HG02981 (cell line): Measurements from ENCODE around the gene IMPDH2.
A peak's percentile ranks its signal among the peaks of the same experiment; 100 is the strongest.
"Not testable (repeated sequence)": the region's sequence is repeated elsewhere in the genome, so short reads cannot be mapped to it uniquely, and the experiment has no call there.

Experiments used
- ATAC-seq: cut with Tn5 transposase; IDR thresholded peaks from one replicate; pipeline ENCODE4 v1.9.1; 2021; ENCODE audit warnings: mild to moderate bottlenecking, moderate library complexity; ENCODE audit not compliant: unreplicated experiment

The IMPDH2 gene

GRCh38 chr3:49021813-49022687 is 7.1 kb downstream of the IMPDH2 start, which contains the start of gene NDUFAF3:
Gene NDUFAF3 (plus strand): TSS chr3:49022121. CDS start chr3:49022145, 24 bp downstream.
- ATAC-seq: peak; percentile 58

DNA sequence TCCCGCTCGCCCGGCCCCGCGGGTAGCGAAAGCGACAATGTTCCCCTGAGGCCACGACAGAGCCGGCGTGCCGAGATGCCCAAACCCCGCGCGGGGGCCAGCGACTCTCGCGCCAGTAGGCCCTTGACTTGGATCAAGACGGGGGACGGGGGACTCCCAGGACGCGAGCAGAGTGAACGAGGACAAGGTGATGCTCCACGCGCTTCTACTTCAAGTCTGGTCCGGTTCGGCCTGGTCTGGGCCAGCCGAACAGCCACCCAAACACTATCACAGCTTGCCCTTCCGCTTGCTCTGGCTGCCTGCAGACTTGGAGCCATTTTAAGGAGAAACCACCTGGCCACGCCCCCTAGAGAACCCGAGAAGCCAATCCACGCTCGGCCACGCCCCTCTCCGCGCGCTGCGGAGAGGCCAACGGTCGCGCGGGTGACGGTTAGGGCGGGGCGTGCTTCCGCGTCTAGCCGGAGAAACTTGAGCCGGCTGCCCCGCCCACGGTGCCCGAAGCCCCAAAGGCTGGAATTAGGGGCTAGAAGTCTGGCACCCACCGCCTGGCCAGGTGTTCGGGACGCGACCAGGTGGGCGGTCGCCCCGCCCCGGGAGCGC is 7.9 kb downstream of the IMPDH2 start:
- peak; percentile 44 for ATAC-seq

- ATAC-seq: no peak
These were observed 8.6 kb downstream of the IMPDH2 start for GRCh38 chr3:49020330-49021212.

DNA sequence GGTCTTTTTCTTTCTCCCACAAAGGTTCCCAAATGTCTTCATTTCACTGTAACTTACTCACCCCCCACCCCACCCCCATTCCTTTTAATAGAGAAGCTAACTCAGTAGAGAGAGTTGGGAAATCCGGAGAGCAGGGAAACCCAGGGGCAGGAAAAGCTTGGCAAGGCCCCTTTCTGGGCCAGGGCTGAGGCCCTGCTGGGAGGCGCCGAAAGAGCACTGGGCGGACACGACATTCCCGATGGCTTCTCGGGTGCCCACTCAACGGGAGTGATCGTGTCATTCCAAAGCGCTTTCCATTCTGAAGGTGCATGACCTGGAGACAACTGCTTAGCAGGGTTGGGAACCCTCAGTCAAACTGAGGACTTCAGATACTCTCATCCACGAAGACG is 9.3 kb downstream of the IMPDH2 start:
- no peak for ATAC-seq

GRCh38 chr3:49018707-49019006 is 10.5 kb downstream of the IMPDH2 start:
- no peak for ATAC-seq

- ATAC-seq: no peak
These were observed 11.1 kb downstream of the IMPDH2 start, which contains the start of gene DALRD3 for GRCh38 chr3:49017971-49018706. Gene DALRD3 (minus strand): TSS chr3:49018580. CDS start chr3:49018564, 16 bp downstream.

DNA sequence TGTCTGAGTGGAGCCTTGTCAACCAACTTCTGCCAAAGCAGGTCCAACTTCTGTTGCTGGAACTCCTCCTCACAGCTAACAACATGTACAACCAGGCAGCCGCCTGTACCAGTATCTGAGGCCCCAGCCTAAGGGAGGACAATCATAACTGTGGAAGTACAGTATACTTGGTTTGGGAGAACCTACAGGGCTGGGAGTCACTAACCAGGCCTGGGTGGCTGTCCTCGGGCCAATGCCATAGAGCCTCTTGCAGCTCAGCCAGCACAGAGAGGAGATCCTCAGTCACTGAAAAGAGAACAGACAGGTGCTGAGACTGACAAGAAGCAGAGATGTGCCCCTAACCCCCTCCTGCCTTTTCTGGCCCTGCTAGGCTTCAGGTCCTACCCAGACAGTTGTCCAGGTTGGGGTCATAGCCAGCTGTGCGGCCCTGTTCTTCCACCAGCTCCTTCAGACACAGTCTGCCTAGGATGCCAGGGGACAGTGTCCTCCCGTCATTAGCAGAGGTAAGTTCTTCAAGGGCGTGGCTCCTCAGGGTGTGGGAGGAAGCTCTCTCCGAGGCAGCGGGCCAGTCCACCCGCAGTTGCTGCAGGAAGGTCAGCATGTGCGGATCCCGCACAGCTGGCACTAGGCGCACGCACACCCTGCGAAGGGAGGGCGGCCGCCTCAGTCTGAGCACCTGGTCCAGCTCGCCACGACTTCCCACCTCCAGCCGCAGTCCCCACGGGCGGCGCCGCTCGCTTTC is 11.8 kb downstream of the IMPDH2 start:
- no peak for ATAC-seq

DNA sequence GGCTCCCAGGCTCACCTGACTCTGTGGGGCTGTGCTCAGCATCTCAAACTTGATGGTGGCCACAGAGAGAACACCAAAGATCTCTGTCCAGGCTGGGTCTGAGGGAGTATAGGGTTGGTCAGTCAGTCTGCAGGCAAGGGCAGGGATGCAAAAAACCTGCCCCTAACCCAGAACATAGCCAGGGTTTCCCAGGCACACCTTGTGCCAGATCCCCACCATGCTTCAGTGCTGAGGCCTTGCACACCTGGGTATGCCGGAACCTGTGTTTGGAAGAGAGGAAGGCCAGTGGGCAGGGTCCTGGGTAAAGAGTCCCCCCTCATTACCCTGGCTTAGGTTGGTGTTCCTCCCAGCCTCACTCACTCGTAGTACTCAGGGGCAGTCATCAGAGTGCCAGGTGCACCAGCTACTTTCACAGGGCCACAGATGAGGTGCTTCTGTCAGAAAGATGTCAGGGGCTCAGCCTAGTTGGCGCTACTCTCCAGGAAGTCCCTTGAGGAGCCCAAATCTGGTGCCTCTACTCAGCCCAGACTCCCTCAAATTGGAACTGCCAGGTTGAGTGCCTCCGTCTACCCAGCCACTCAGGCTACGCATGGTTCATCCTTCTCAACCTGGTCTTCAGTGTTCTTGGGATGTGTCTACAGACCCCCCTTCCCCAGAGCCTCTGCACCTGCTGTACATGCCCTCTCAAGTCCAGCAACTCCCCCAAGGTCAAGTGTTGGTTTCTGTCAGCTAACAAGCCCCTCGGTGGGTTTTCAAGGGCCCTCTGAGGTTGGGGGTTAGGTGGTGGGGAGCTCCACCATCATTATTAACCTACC is 12.6 kb downstream of the IMPDH2 start:
- no peak for ATAC-seq

DNA sequence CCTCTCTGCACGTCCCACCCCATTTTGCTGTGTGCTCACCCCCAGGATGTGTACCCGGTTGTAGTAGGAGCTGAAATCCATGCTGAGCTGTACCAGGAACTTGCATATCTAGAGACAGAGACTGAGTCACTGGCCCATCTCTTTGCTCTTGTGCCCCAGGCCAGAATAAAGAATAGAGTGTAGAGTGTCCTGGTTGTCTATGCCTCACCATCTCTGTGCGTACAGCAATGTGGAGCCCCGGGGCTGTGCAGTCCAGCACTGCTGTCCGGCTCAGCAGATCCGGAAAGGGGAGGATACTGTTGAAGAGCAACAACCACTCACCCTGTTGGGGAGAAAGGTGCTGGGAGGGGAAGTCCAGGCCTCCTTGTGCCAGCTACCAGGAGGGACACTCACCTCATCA is 13.4 kb downstream of the IMPDH2 start:
- ATAC-seq: no peak

GRCh38 chr3:49015072-49015471 is 14.1 kb downstream of the IMPDH2 start:
- no peak for ATAC-seq

DNA sequence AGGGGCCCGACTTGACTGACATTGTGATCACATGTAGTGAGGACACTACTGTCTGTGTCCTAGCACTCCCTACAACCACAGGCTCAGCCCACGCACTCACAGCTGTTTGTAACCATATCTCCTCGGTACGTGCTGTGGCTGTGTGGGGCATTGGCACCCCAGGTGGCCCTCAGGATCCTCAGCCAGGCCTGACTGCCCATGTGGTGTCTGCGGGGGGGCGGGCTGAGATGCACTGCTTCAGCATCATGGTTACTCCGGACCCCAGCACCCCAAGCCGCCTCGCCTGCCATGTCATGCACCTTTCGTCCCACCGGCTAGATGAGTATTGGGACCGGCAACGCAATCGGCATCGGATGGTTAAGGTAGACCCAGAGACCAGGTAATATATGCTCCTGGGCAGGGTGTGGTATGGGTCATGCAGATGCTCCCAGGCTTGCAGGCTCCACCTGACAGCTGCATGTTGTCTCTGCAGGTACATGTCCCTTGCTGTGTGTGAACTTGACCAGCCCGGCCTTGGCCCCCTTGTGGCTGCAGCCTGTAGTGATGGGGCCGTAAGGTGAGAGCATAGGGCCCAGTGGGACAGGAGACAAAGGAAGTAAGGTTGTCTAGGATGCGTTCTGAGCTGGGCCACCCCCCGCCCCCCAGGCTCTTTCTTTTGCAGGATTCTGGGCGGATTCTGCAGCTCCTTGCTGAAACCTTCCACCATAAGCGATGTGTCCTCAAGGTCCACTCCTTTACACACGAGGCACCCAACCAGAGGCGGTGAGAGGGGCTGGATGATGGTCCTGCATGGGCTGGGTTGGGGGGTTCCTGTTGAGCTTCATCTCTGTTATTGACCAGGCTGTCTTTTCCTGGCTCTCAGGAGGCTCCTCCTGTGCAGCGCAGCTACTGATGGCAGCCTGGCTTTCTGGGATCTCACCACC is 15.2 kb downstream of the IMPDH2 start:
- ATAC-seq: no peak

DNA sequence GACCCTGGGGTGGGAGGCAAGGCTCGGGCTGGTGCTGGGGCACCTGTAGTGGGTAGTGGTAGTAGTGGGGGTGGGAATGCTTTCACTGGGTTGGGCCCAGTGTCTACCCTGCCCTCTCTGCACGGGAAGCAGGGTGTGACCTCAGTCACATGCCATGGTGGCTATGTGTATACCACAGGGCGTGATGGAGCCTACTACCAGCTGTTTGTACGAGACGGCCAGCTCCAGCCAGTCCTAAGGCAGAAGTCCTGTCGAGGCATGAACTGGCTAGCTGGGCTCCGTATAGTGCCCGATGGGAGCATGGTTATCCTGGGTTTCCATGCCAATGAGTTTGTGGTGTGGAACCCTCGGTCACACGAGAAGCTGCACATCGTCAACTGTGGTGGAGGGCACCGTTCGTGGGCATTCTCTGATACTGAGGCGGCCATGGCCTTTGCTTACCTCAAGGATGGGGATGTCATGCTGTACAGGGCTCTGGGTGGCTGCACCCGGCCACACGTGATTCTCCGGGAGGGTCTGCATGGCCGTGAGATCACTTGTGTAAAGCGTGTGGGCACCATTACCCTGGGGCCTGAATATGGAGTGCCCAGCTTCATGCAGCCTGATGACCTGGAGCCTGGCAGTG is 16.0 kb downstream of the IMPDH2 start:
- ATAC-seq: no peak

DNA sequence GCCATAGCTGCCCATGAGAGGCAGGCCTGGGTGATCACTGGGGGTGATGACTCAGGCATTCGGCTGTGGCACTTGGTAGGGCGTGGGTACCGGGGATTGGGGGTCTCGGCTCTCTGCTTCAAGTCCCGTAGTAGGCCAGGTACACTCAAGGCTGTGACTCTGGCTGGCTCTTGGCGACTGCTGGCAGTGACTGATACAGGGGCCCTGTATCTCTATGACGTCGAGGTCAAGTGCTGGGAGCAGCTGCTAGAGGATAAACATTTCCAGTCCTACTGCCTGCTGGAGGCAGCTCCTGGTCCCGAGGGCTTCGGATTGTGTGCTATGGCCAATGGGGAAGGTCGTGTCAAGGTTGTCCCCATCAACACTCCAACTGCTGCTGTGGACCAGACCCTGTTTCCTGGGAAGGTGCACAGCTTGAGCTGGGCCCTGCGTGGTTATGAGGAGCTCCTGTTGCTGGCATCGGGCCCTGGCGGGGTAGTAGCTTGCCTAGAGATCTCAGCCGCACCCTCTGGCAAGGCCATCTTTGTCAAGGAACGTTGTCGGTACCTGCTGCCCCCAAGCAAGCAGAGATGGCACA is 16.7 kb downstream of the IMPDH2 start:
- no peak for ATAC-seq

DNA sequence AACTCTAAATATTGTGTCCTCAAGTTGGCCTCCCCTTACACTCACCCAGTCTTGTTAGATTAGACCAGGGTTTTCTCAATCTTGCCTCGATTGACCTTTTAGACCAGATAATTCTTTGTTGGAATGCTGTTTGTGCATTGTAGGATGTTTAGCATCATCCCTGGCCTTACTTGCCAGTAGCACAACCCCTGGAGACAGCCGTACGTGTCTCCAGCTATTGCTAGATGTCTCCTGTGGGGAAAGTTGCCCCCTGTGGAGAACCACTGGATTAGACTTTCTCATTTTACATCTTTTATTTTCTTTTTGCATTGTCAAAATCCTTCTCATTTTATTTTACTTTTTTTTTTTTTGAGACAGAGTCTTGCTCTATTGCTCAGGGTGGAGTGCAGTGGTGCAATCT is 19.8 kb downstream of the IMPDH2 start:
- ATAC-seq: no peak

DNA sequence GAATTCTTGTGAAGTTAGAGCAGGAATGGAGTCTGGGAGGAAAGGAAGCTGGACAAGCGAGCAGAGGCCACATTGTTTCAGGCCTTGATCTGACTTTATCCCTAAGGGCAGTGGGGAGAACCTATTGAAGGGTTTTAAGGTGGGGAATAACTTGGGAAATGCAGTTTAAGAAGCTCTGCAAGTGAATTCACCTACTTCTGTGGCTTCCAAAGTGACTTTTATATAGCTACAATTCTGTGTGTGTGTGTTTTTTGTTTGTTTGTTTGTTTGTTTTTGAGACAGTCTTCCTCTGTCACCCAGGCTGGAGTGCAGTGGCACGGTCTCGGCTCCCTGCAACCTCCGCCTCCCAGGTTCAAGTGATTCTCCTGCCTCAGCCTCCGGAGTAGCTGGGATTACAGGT is 20.6 kb downstream of the IMPDH2 start:
- not testable (repeated sequence) for ATAC-seq

- ATAC-seq: peak; percentile 37
These were observed 21.2 kb downstream of the IMPDH2 start for GRCh38 chr3:49007771-49008528.
